ENCODE results near the gene TRIM8. TPM values are rescaled to one million over a fixed set of nuclear protein-coding genes. Genes with fewer than 3 reads are reported as not detected.

The TRIM8 gene
- total and polyA plus RNA-seq, 2 of the 8 experiments (the other 6 are each of a cell fraction or from before 2014, with no cell fraction given) = 24.9 to 38.8 TPM

- Histone ChIP-seq H3K4me3 (ENCODE audit: extremely low read depth in 1 of 4, insufficient read depth in 2 of 4, low read depth in 3 of 4, low read length in 4 of 4) (peak overlapping the region; percentile 36 to 92 (median 84)), H2BK15ac (ENCODE audit: low read length) (peak overlapping the region; percentile 100; the same call in 1 of the 2 replicates), H3K4me1 (replicated peaks in 1 of 4; ENCODE audit: control insufficient read depth in 3 of 4, insufficient read depth in 4 of 4, low read length in 3 of 4) (peaks cover 6 to 36% (median 29%) of the 10 kb centered on the region in 4 experiments), H3K36me3 (ENCODE audit: control insufficient read depth in 2 of 4, insufficient read depth in 4 of 4, low read length in 3 of 4) (no peaks in the 10 kb centered on the region; a peak in 1 of 8 replicates), H4K8ac (ENCODE audit: extremely low read depth, insufficient read depth, low read length) (peak overlapping the region; percentile 92), H2AK5ac (ENCODE audit: low read depth, low read length) (no peak overlapping the region; the same call in 1 of the 2 replicates), H3K23ac (ENCODE audit: insufficient read length) (no peak overlapping the region), H3K27me3 (replicated peaks in 1 of 4; ENCODE audit: control insufficient read depth in 3 of 4, extremely low read depth in 1 of 4, insufficient read depth in 3 of 4, low read length in 3 of 4) (no peaks in the 10 kb centered on the region), H3K4ac (replicated peaks; ENCODE audit: insufficient read length, low read depth, low read length) (peak overlapping the region; percentile 100), H3K23me2 (ENCODE audit: low read depth, low read length) (peaks cover 30% of the 10 kb centered on the region; the same call in 1 of the 2 replicates), H2AFZ (ENCODE audit: low read length) (no peak overlapping the region), H3K79me2 (ENCODE audit: control insufficient read depth in 1 of 2, insufficient read depth in 2 of 2, low read length in 2 of 2) (peaks cover 0 to 49% of the 10 kb centered on the region in 2 experiments; a peak in 2 of 4 replicates), H2BK5ac (ENCODE audit: low read depth, low read length) (peak overlapping the region; percentile 75), H3K18ac (ENCODE audit: extremely low read depth, low read length) (peak overlapping the region; percentile 93; the same call in 1 of the 2 replicates), H3K79me1 (ENCODE audit: low read depth, low read length) (peaks cover 24% of the 10 kb centered on the region), H3K56ac (replicated peaks; ENCODE audit: insufficient read length, low read depth, low read length) (peak overlapping the region; percentile 33), H3K4me2 (ENCODE audit: insufficient read depth in 1 of 2, low read depth in 2 of 2, low read length in 2 of 2) (peak overlapping the region; percentile 70 to 96), H2BK120ac (replicated peaks; ENCODE audit: low read depth, low read length) (peak overlapping the region; percentile 33), H4K20me1 (replicated peaks in 1 of 2; ENCODE audit: control insufficient read depth in 1 of 2, insufficient read depth in 2 of 2, low read length in 2 of 2) (peaks cover 17 to 23% of the 10 kb centered on the region in 2 experiments), H3K27ac (ENCODE audit: low read depth, low read length) (no peak overlapping the region), H3K14ac (ENCODE audit: insufficient read length) (no peak overlapping the region), H3K9me3 (ENCODE audit: insufficient read depth in 2 of 2, low read depth in 1 of 2, low read length in 1 of 2) (no peaks in the 10 kb centered on the region), H4K91ac (replicated peaks; ENCODE audit: insufficient read length, low read length) (peak overlapping the region; percentile 98), H3K9ac (replicated peaks in 1 of 4; ENCODE audit: extremely low read depth in 1 of 4, low read depth in 3 of 4, low read length in 3 of 4) (peak overlapping the region in 3 of 4 experiments; percentile 50 to 73 (median 72); a peak in 5 of 7 replicates), H2BK20ac (ENCODE audit: low read length) (no peak overlapping the region), H4K5ac (ENCODE audit: insufficient read length, low read depth, low read length) (no peak overlapping the region), H2BK12ac (ENCODE audit: low read depth, low read length) (peak overlapping the region; percentile 11; the same call in 1 of the 2 replicates)
- CTCF ChIA-PET (ENCODE audit: partially characterized antibody) = interaction anchor here (0.6 to 4.6 kb wide), 31 partner anchors 9 to 1357 kb away, joined by 3 to 33 read pairs (median 4); no protein-coding TSS in a partner anchor
- WGBS, 2 experiments (ENCODE audit: extremely low coverage in 1 of 2, insufficient coverage in 1 of 2, insufficient read length in 1 of 2, insufficient replicate concordance in 2 of 2, low coverage in 1 of 2, low lambda C conversion rate in 2 of 2, missing lambda C conversion rate in 1 of 2) = 1% methylated on average over 56 of the region's 62 CpGs; no CpG with 5 or more reads in 1 of the 2 experiments
- DNase-seq (ENCODE audit: low read depth in 1 of 2, low spot score in 2 of 2) = peak; percentile 56 to 86
- POLR2A ChIA-PET (ENCODE audit: partially characterized antibody) = interaction anchor here (0.6 to 4.1 kb wide), 22 partner anchors 9 to 523 kb away, joined by 3 to 34 read pairs (median 5); partner anchors contain the start of genes ARL3, AS3MT, C10orf95 and SFXN2
- FAIRE-seq = no peak
- TF ChIP-seq JUND (IDR thresholded peaks at IDR 0.05; ENCODE audit: low read length) (no peak), RXRA (IDR thresholded peaks at IDR 0.05; ENCODE audit: insufficient read depth, low read depth, low read length) (no peak), TAF7 (optimal IDR thresholded peaks at IDR 0.05; ENCODE audit: borderline replicate concordance, low read depth, low read length) (no peak), YY1 (IDR thresholded peaks at IDR 0.05; ENCODE audit: low read depth, low read length) (no peak), CBX8 (IDR thresholded peaks at IDR 0.05; ENCODE audit: borderline replicate concordance, low read depth, low read length) (no peak), JUN (IDR thresholded peaks at IDR 0.05; ENCODE audit: low read depth, low read length) (no peak), TAF1 (IDR thresholded peaks at IDR 0.05; ENCODE audit: low read depth, low read length) (0 out of 2 replicates have a peak, but pooled peaks have one; percentile 21), EZH2 (IDR thresholded peaks at IDR 0.05; ENCODE audit: low read depth, low read length, severe bottlenecking) (no peak), POLR2AphosphoS5 (IDR thresholded peaks at IDR 0.05; ENCODE audit: low read depth, low read length) (0 out of 2 replicates have a peak, but pooled peaks have one; percentile 63)
- TF ChIP-seq, protein P1, sequence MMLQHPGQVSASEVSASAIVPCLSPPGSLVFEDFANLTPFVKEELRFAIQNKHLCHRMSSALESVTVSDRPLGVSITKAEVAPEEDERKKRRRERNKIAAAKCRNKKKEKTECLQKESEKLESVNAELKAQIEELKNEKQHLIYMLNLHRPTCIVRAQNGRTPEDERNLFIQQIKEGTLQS (IDR thresholded peaks at IDR 0.05; ENCODE audit: insufficient read depth, low read depth, low read length) = no peak
These were observed 538 bp downstream of the TRIM8 start for GRCh38 chr10:102644646-102645387.
